ENCODE measurements around the gene HMG20A.

Gene HMG20A

DNA sequence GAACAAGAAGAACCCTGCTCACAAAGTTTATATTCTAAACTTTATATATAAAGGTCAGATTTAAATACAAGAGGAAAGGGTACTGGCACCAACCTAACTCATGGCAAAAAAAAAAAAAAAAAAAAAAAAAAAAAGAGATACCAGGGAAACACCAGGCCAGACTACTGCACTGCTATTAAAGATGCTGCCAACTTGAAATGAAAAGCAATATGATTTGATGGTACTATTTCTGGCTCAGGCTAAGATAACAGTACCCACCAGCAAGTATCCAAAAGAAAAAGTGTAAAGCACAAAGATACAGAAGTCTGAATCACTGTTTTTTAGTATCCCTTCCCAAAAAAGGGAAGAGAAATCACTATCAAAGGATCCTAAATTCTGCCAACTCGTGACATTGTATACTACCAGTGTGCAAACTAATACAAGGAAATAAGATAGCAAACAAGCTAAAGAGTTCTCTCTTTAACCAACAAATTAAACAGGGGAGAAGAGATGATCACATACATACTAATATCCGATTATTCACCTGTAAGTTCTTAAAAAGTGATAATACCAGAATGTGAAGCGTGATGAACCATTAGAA lies 29.2 kb upstream of the HMG20A start:
- ATAC-seq = no peak; the same call in 2 of the 3 replicates
- TF ChIP-seq GLIS3 (CRISPR knock-in tag; IDR thresholded peaks at IDR 0.05) (no peak), OSR1 (CRISPR knock-in tag; IDR thresholded peaks at IDR 0.05) (no peak), PATZ1 (CRISPR knock-in tag; IDR thresholded peaks at IDR 0.05; ENCODE audit: borderline replicate concordance) (no peak), TCF4 (CRISPR knock-in tag; IDR thresholded peaks at IDR 0.05; ENCODE audit: borderline replicate concordance) (no peak), POU6F1 (CRISPR knock-in tag; IDR thresholded peaks at IDR 0.05; ENCODE audit: borderline replicate concordance, low read depth) (no peak), ZFP30 (CRISPR knock-in tag; IDR thresholded peaks at IDR 0.05) (no peak), ESRRG (CRISPR knock-in tag; IDR thresholded peaks at IDR 0.05) (no peak), SNAI2 (CRISPR knock-in tag; IDR thresholded peaks at IDR 0.05) (no peak)

- ATAC-seq = no peak
- no peak for TF ChIP-seq ZFP3 (CRISPR knock-in tag; IDR thresholded peaks at IDR 0.05)
- no peak for TF ChIP-seq ZNF8 (CRISPR knock-in tag; IDR thresholded peaks at IDR 0.05)
- TF ChIP-seq PPARA (CRISPR knock-in tag; IDR thresholded peaks at IDR 0.05; ENCODE audit: borderline replicate concordance) = no peak
- no peak for TF ChIP-seq ZC3H10 (CRISPR knock-in tag; IDR thresholded peaks at IDR 0.05)
Measured at GRCh38 chr15:77392762-77393470, 27.8 kb upstream of the HMG20A start.

GRCh38 chr15:77393471-77393840 lies 27.2 kb upstream of the HMG20A start:
- no peak for ATAC-seq
- TF ChIP-seq TOX (CRISPR knock-in tag; IDR thresholded peaks at IDR 0.05; ENCODE audit: borderline replicate concordance) = no peak
- no peak for TF ChIP-seq TCF4 (CRISPR knock-in tag; IDR thresholded peaks at IDR 0.05; ENCODE audit: borderline replicate concordance)
- no peak for TF ChIP-seq CSRNP3 (CRISPR knock-in tag; IDR thresholded peaks at IDR 0.05)
- TF ChIP-seq ZFP30 (CRISPR knock-in tag; IDR thresholded peaks at IDR 0.05) = no peak
- no peak for TF ChIP-seq ARNTL (CRISPR knock-in tag; IDR thresholded peaks at IDR 0.05; ENCODE audit: borderline replicate concordance, low read depth)
- TF ChIP-seq ISL1 (CRISPR knock-in tag; IDR thresholded peaks at IDR 0.05) = no peak
- no peak for TF ChIP-seq PPARA (CRISPR knock-in tag; IDR thresholded peaks at IDR 0.05; ENCODE audit: borderline replicate concordance)
- TF ChIP-seq ESRRG (CRISPR knock-in tag; IDR thresholded peaks at IDR 0.05) = no peak
- no peak for TF ChIP-seq CSDC2 (CRISPR knock-in tag; IDR thresholded peaks at IDR 0.05)
- TF ChIP-seq PATZ1 (CRISPR knock-in tag; IDR thresholded peaks at IDR 0.05; ENCODE audit: borderline replicate concordance) = no peak
- TF ChIP-seq SNAI2 (CRISPR knock-in tag; IDR thresholded peaks at IDR 0.05) = no peak

DNA sequence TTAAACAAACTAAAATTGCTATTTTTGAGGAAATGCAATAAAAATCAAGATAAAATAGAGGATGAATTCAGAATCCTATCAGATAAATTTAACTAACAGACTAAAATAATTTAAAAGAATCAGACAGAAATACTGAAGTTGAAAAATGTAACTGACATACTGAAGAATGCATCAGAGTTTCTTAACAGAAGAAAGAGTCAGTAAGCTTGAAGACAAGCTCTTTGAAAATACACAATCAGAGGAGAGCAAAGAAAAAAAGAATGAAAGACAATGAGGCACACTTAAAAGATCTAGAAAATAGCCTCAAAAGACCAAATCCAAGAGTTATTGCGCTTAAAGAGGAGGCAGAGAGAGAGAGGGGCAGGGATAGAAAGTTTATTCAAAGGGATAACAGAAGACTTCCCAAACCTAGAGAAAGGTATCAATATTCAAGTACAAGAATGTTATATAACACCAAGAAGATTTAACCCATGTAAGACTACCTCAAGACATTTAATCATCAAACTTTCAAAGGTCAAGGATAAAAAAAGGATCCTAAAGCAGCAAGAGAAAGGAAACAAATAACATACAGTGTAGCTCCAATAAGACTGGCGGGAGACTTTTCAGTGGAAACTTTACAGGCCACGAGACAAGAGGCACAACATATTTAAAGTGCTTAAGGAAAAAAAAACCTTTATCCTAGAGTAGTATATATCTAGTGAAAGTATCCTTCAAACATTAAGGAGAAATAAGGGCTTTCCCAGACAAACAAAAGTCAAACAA lies 25.5 kb upstream of the HMG20A start:
- ATAC-seq = no peak
- TF ChIP-seq POU6F1 (CRISPR knock-in tag; IDR thresholded peaks at IDR 0.05; ENCODE audit: borderline replicate concordance, low read depth) = no peak
- TF ChIP-seq GLIS3 (CRISPR knock-in tag; IDR thresholded peaks at IDR 0.05) = no peak
- no peak for TF ChIP-seq CSRNP3 (CRISPR knock-in tag; IDR thresholded peaks at IDR 0.05)
- no peak for TF ChIP-seq CSDC2 (CRISPR knock-in tag; IDR thresholded peaks at IDR 0.05)
- no peak for TF ChIP-seq ZNF8 (CRISPR knock-in tag; IDR thresholded peaks at IDR 0.05)
- TF ChIP-seq CREB5 (CRISPR knock-in tag; IDR thresholded peaks at IDR 0.05; ENCODE audit: low read depth) = no peak
- TF ChIP-seq ZC3H10 (CRISPR knock-in tag; IDR thresholded peaks at IDR 0.05) = no peak
- TF ChIP-seq SNAI2 (CRISPR knock-in tag; IDR thresholded peaks at IDR 0.05) = no peak
- TF ChIP-seq ZFP3 (CRISPR knock-in tag; IDR thresholded peaks at IDR 0.05) = no peak
- TF ChIP-seq PATZ1 (CRISPR knock-in tag; IDR thresholded peaks at IDR 0.05; ENCODE audit: borderline replicate concordance) = no peak

Measured in SK-N-SH treated with all-trans-retinoic acid at 6 μM for 48 hours (cell line).